GM10248 (cell line): Measurements from ENCODE around the gene AP3B1.

Experiments used
- CTCF ChIA-PET: fragments of 300-600 bp; sonication (Branson Sonifier 250); formaldehyde crosslinking; extraction: SDS; loops from one replicate; lab custom pipeline; 2021; ENCODE audit warnings: antibody characterized with exemption; lab: Yijun Ruan, JAX
- POLR2A ChIA-PET: fragments of 350-650 bp; sonication (Branson Sonifier 250); formaldehyde crosslinking; extraction: SDS; loops from one replicate; lab custom pipeline; 2020; ENCODE audit warnings: antibody characterized with exemption; lab: Yijun Ruan, JAX
- DNase-seq: peaks from one replicate; pipeline ENCODE4 v3.0.0; 2012; ENCODE audit errors: extremely low spot score
- TF ChIP-seq, protein P1 (sequence below): IDR thresholded peaks from 2 replicates; pipeline ENCODE4 v1.5.1; 2012; ENCODE audit warnings: mild to moderate bottlenecking, low read depth; ENCODE audit errors: extremely low read depth, missing control alignments, control extremely low read depth

Gene AP3B1

GRCh38 chr5:77981820-77982219 is 312.7 kb downstream of the AP3B1 start:
- TF ChIP-seq, protein P1, sequence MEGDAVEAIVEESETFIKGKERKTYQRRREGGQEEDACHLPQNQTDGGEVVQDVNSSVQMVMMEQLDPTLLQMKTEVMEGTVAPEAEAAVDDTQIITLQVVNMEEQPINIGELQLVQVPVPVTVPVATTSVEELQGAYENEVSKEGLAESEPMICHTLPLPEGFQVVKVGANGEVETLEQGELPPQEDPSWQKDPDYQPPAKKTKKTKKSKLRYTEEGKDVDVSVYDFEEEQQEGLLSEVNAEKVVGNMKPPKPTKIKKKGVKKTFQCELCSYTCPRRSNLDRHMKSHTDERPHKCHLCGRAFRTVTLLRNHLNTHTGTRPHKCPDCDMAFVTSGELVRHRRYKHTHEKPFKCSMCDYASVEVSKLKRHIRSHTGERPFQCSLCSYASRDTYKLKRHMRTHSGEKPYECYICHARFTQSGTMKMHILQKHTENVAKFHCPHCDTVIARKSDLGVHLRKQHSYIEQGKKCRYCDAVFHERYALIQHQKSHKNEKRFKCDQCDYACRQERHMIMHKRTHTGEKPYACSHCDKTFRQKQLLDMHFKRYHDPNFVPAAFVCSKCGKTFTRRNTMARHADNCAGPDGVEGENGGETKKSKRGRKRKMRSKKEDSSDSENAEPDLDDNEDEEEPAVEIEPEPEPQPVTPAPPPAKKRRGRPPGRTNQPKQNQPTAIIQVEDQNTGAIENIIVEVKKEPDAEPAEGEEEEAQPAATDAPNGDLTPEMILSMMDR: no peak
- DNase-seq: no peak
- POLR2A ChIA-PET: no interaction called here
- CTCF ChIA-PET: interaction anchor here (1.4 to 2.5 kb wide), 3 partner anchors 10 to 18 kb away, joined by 4 to 9 read pairs (median 5); no protein-coding TSS in a partner anchor

DNA sequence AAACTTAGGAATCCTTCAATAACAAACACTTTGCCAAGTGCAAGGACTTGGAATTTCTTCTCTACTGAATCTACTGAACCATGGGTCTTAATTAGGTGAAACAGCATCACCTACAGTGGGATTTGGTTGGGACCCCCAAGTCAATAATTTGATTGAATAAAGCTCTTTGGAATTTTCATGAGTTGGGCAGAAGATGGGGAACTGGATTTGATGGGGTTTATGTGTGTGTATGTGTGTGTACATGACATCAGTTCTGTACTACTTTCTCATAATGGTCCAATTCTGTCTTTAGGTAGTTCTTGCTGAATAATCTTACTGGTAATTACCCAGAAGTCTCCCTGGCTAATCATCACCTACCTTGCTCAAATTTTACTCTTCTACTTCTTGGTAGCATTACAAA is 319.9 kb downstream of the AP3B1 start:
- ChIA-PET CTCF (interaction anchor here (1.4 to 2.1 kb wide), 2 partner anchors 9 to 454 kb away, joined by 4 read pairs; no protein-coding TSS in a partner anchor), POLR2A (no interaction called here)
- DNase-seq: no peak
- TF ChIP-seq, protein P1: no peak

DNA sequence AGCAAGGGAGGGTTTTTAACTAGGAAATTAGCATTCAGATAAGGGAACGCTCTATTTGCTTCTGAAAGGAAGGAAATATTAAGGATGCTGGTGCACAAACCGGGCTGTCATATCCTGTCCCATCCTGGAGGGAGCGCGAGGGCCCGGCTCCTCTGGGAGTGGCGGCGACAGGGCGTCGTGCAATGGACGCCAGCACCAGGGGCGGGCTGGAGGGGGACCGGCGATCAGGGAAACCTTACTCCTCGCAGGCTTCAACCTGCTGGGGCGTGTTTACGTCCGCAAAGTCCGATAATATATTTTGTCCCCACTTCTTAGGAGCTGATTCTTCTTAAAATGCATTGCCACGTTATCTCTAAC is 321.3 kb downstream of the AP3B1 start:
- ChIA-PET POLR2A (no interaction called here), CTCF (interaction anchor here (2.7 kb wide), 1 partner anchor 10 kb away, joined by 9 read pairs; no protein-coding TSS in a partner anchor)
- TF ChIP-seq, protein P1: no peak
- DNase-seq: no peak

- TF ChIP-seq, protein P1: peak; percentile 47
- DNase-seq: peak; percentile 63
- ChIA-PET CTCF (interaction anchor here (0.7 to 2.7 kb wide), 3 partner anchors 10 to 328 kb away, joined by 3 to 9 read pairs (median 3); no protein-coding TSS in a partner anchor), POLR2A (interaction anchor here (0.5 kb wide), 1 partner anchor 1390 kb away, joined by 3 read pairs; no protein-coding TSS in a partner anchor)
Observed at GRCh38 chr5:77972469-77973252, 321.8 kb downstream of the AP3B1 start.

GRCh38 chr5:77971776-77972468 is 322.6 kb downstream of the AP3B1 start:
- ChIA-PET CTCF (interaction anchor here (0.7 to 2.7 kb wide), 3 partner anchors 11 to 327 kb away, joined by 3 to 9 read pairs (median 3); no protein-coding TSS in a partner anchor), POLR2A (interaction anchor here (0.5 kb wide), 1 partner anchor 1389 kb away, joined by 3 read pairs; no protein-coding TSS in a partner anchor)
- no peak for DNase-seq
- TF ChIP-seq, protein P1: no peak

- POLR2A ChIA-PET: no interaction called here
- DNase-seq: no peak
- TF ChIP-seq, protein P1: no peak
- CTCF ChIA-PET: interaction anchor here (2.7 kb wide), 1 partner anchor 12 kb away, joined by 9 read pairs; no protein-coding TSS in a partner anchor
Observed at GRCh38 chr5:77970891-77971290, 323.6 kb downstream of the AP3B1 start.
